MM.1S (cell line): ENCODE results near the gene MMP25.

ENCODE experiments used
- DNase-seq: peaks from one replicate; pipeline ENCODE4 v3.0.0-alpha.2; 2015
- H2AFZ ChIP-seq: fragments of 300-600 bp; sonication (generic); 2 replicates; pipeline ENCODE4 v1.6.0; 2016; ENCODE audit warnings: antibody characterized with exemption, low read length
- H3F3A ChIP-seq: fragments of 300-600 bp; sonication (generic); 2 replicates; pipeline ENCODE4 v1.6.1; 2016; ENCODE audit warnings: mild to moderate bottlenecking, antibody characterized with exemption, low read length, moderate library complexity, mixed read lengths; ENCODE audit not compliant: insufficient read depth
- H3K27ac ChIP-seq: fragments of 300-600 bp; sonication (generic); 2 replicates; pipeline ENCODE4 v1.5.1; 2016; ENCODE audit warnings: mild to moderate bottlenecking, low read length
- H3K27me3 ChIP-seq: fragments of 300-600 bp; sonication (generic); replicated peaks from 2 replicates; pipeline ENCODE4 v1.6.0; 2016; ENCODE audit warnings: low read length; ENCODE audit not compliant: insufficient read depth
- H3K36me3 ChIP-seq: fragments of 300-600 bp; sonication (generic); replicated peaks from 2 replicates; pipeline ENCODE4 v1.6.1; 2016; ENCODE audit warnings: mild to moderate bottlenecking, low read length, mixed read lengths; ENCODE audit not compliant: insufficient read depth
- H3K4me1 ChIP-seq: fragments of 300-600 bp; sonication (generic); 2 replicates; pipeline ENCODE4 v1.6.1; 2016; ENCODE audit warnings: low read length, mixed read lengths
- H3K4me2 ChIP-seq: fragments of 300-600 bp; sonication (generic); 2 replicates; pipeline ENCODE4 v1.6.0; 2016; ENCODE audit warnings: low read depth, low read length
- H3K4me3 ChIP-seq: fragments of 300-600 bp; sonication (generic); 2 replicates; pipeline ENCODE4 v1.5.1; 2016; ENCODE audit warnings: low read length, mixed read lengths
- H3K79me2 ChIP-seq: fragments of 300-600 bp; sonication (generic); 2 replicates; pipeline ENCODE4 v1.6.1; 2016; ENCODE audit warnings: mixed run types, low read length, mixed read lengths
- H3K9ac ChIP-seq: fragments of 300-600 bp; sonication (generic); 2 replicates; pipeline ENCODE4 v1.6.1; 2016; ENCODE audit warnings: low read length, mixed read lengths
- H3K9me2 ChIP-seq: fragments of 300-600 bp; sonication (generic); replicated peaks from 2 replicates; pipeline ENCODE4 v1.6.1; 2016; ENCODE audit warnings: mild to moderate bottlenecking, low read length, mixed read lengths; ENCODE audit not compliant: insufficient read depth
- H3K9me3 ChIP-seq: fragments of 300-600 bp; sonication (generic); replicated peaks from 2 replicates; pipeline ENCODE4 v1.6.1; 2016; ENCODE audit warnings: mild to moderate bottlenecking, low read length, mixed read lengths; ENCODE audit not compliant: insufficient read depth
- H4K20me1 ChIP-seq: fragments of 300-600 bp; sonication (generic); 2 replicates; pipeline ENCODE4 v1.6.1; 2016; ENCODE audit warnings: mild to moderate bottlenecking, low read length, moderate library complexity, mixed read lengths; ENCODE audit not compliant: insufficient read depth
- EZH2 ChIP-seq: fragments of 300-600 bp; sonication (generic); optimal IDR thresholded peaks from 2 replicates; pipeline ENCODE3; 2017; ENCODE audit warnings: low read depth, mild to moderate bottlenecking, antibody characterized with exemption, low read length, mixed read lengths
- EZH2phosphoT487 ChIP-seq: fragments of 300-600 bp; sonication (generic); IDR thresholded peaks from 2 replicates; pipeline ENCODE4 v1.6.1; 2018; ENCODE audit warnings: antibody characterized with exemption, low read length
- TF ChIP-seq, protein P1 (sequence below): fragments of 300-600 bp; sonication (generic); IDR thresholded peaks from 2 replicates; pipeline ENCODE4 v1.5.1; 2016; ENCODE audit warnings: antibody characterized with exemption, low read length, mixed read lengths

Gene MMP25

GRCh38 chr16:3013998-3014690 is 32.2 kb upstream of the MMP25 start:
- H3K79me2 ChIP-seq = no peaks in the 10 kb centered on the region
- no peak for DNase-seq
- 0 out of 2 replicates have a peak, but pooled peaks cover 6% of the 10 kb centered on the region for H3K4me1 ChIP-seq
- no peak overlapping the region for H3K4me3 ChIP-seq
- H3F3A ChIP-seq = no peaks in the 10 kb centered on the region
- no peaks in the 10 kb centered on the region for H3K9me2 ChIP-seq
- no peaks in the 10 kb centered on the region for H3K36me3 ChIP-seq
- TF ChIP-seq EZH2phosphoT487 = no peak
- no peak for TF ChIP-seq EZH2
- TF ChIP-seq, protein P1, sequence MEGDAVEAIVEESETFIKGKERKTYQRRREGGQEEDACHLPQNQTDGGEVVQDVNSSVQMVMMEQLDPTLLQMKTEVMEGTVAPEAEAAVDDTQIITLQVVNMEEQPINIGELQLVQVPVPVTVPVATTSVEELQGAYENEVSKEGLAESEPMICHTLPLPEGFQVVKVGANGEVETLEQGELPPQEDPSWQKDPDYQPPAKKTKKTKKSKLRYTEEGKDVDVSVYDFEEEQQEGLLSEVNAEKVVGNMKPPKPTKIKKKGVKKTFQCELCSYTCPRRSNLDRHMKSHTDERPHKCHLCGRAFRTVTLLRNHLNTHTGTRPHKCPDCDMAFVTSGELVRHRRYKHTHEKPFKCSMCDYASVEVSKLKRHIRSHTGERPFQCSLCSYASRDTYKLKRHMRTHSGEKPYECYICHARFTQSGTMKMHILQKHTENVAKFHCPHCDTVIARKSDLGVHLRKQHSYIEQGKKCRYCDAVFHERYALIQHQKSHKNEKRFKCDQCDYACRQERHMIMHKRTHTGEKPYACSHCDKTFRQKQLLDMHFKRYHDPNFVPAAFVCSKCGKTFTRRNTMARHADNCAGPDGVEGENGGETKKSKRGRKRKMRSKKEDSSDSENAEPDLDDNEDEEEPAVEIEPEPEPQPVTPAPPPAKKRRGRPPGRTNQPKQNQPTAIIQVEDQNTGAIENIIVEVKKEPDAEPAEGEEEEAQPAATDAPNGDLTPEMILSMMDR = no peak
- H3K27me3 ChIP-seq = peaks cover 92% of the 10 kb centered on the region
- no peaks in the 10 kb centered on the region for H4K20me1 ChIP-seq
- no peak overlapping the region for H2AFZ ChIP-seq
- H3K27ac ChIP-seq = no peak overlapping the region
- H3K9me3 ChIP-seq = no peaks in the 10 kb centered on the region
- H3K9ac ChIP-seq = no peak overlapping the region
- no peak overlapping the region for H3K4me2 ChIP-seq

DNA sequence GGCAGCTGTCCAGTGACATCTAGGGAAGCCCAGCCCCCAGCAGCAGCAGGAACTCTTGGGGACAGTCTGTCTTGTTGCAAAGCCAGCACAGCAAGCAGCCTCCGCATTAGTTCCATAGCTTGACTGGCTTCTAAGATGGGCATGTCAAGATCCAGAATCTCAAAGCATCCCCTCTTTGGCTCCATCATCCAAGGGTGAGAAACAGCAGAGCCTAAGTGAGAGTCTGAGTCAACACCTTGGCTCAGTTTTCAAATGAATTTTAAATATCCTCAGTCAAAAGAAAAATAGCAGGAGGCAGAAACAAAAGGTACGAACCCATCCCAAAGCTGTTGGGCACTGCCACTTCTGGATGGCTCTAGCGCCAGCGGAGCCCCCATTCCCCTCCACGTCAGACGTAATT is 31.4 kb upstream of the MMP25 start:
- Histone ChIP-seq H2AFZ (no peak overlapping the region), H3K4me1 (0 out of 2 replicates have a peak, but pooled peaks cover 6% of the 10 kb centered on the region), H3F3A (no peaks in the 10 kb centered on the region), H3K4me2 (no peak overlapping the region), H3K27ac (no peak overlapping the region), H3K79me2 (no peaks in the 10 kb centered on the region), H3K27me3 (peaks cover 87% of the 10 kb centered on the region), H3K9me3 (no peaks in the 10 kb centered on the region), H3K4me3 (no peak overlapping the region), H4K20me1 (no peaks in the 10 kb centered on the region), H3K36me3 (no peaks in the 10 kb centered on the region), H3K9me2 (no peaks in the 10 kb centered on the region), H3K9ac (no peak overlapping the region)
- TF ChIP-seq, protein P1 = no peak
- TF ChIP-seq EZH2 (no peak), EZH2phosphoT487 (no peak)
- DNase-seq = no peak

DNA sequence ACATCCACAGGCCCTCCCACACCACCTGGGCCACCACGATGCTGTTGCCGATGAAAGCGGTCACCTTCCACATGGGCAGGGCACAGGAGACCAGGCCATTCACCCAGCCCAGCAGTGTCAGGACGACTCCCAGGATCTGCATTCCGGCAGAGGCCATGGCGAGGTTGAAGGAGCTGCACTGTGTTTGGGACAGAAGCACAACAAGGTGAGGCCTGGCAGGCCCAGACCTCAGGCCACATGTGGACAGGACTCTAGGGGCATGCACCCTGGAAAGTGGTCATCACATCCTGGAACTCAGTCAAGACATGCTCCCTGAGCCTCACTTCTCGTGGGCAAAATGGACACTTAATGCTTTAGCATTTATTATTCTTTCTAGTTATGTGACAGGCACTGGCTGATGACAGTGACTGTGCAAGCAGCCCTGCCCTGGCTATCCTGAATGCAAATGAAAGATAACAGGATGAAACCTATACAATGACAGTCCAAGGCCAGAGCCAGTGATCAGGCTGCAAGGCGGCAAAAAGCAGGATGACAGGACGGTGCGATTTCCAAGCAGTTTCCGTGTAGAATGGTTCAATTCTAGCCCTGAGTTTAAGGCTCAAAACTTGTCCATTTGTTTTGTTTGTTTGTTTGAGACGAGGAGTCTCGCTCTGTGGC is 30.4 kb upstream of the MMP25 start:
- H3K4me2 ChIP-seq = no peak overlapping the region

More for the DNA sequence above, 30.4 kb upstream of the MMP25 start:
- Histone ChIP-seq H3K9me2 (no peaks in the 10 kb centered on the region), H3F3A (no peaks in the 10 kb centered on the region), H2AFZ (no peak overlapping the region), H3K36me3 (no peaks in the 10 kb centered on the region), H4K20me1 (no peaks in the 10 kb centered on the region), H3K9ac (no peak overlapping the region), H3K79me2 (no peaks in the 10 kb centered on the region), H3K27me3 (peaks cover 78% of the 10 kb centered on the region), H3K4me1 (0 out of 2 replicates have a peak, but pooled peaks cover 10% of the 10 kb centered on the region), H3K9me3 (no peaks in the 10 kb centered on the region), H3K4me3 (no peak overlapping the region), H3K27ac (no peak overlapping the region)
- no peak for DNase-seq
- no peak for TF ChIP-seq EZH2phosphoT487
- TF ChIP-seq EZH2 = no peak
- TF ChIP-seq, protein P1 = no peak
